Effector memory CD8-positive, alpha-beta T cell (primary cell): ENCODE measurements around the gene MARCKS.
"Not testable (repeated sequence)": the region's sequence is repeated elsewhere in the genome, so short reads cannot be mapped to it uniquely, and the experiment has no call there.

ENCODE experiments used
- ATAC-seq: fragments of 150-1000 bp; cut with Tn5 transposase; replicated peaks from 2 replicates; pipeline ENCODE4 v1.10.0; 2021; ENCODE audit warnings: mild to moderate bottlenecking, moderate library complexity
- DNase-seq, 3 experiments: peaks; one replicate each; pipeline ENCODE4 v3.0.0; 2021
- H3K27ac Mint-ChIP-seq, 2 donors: one replicate each; pipeline ENCODE4 v1.8.0; 2022; ENCODE audit warnings: mild to moderate bottlenecking in 2 of 2, mixed read lengths in 2 of 2, moderate library complexity in 2 of 2
- H3K27me3 Mint-ChIP-seq, 2 donors: one replicate each; pipeline ENCODE4 v1.8.0; 2022; ENCODE audit warnings: mixed read lengths in 2 of 2
- H3K36me3 Mint-ChIP-seq: one replicate; pipeline ENCODE4 v1.8.0; 2022; ENCODE audit warnings: mild to moderate bottlenecking, moderate library complexity, mixed read lengths; ENCODE audit not compliant: insufficient read depth
- H3K4me1 Mint-ChIP-seq, 2 donors: one replicate each; pipeline ENCODE4 v1.8.0; 2022; ENCODE audit warnings: low read depth in 2 of 2, mixed read lengths in 2 of 2
- H3K4me3 Mint-ChIP-seq, 2 donors: one replicate each; pipeline ENCODE4 v1.8.0; 2022; ENCODE audit warnings: mild to moderate bottlenecking in 2 of 2, mixed read lengths in 2 of 2, moderate library complexity in 2 of 2
- H3K9me3 Mint-ChIP-seq, 2 donors: one replicate each; pipeline ENCODE4 v1.8.0; 2022; ENCODE audit warnings: mixed read lengths in 2 of 2

The MARCKS gene

GRCh38 chr6:113908801-113909200, 51.7 kb downstream of the MARCKS start:
- H3K36me3 Mint-ChIP-seq: no peaks in the 10 kb centered on the region
- H3K4me1 Mint-ChIP-seq: no peaks in the 10 kb centered on the region
- H3K27me3 Mint-ChIP-seq: peaks cover 17 to 19% of the 10 kb centered on the region in 2 donors
- ATAC-seq (no peak), DNase-seq (no peak)
- no peak overlapping the region for H3K27ac Mint-ChIP-seq
- H3K4me3 Mint-ChIP-seq: no peak overlapping the region
- no peaks in the 10 kb centered on the region for H3K9me3 Mint-ChIP-seq

DNA sequence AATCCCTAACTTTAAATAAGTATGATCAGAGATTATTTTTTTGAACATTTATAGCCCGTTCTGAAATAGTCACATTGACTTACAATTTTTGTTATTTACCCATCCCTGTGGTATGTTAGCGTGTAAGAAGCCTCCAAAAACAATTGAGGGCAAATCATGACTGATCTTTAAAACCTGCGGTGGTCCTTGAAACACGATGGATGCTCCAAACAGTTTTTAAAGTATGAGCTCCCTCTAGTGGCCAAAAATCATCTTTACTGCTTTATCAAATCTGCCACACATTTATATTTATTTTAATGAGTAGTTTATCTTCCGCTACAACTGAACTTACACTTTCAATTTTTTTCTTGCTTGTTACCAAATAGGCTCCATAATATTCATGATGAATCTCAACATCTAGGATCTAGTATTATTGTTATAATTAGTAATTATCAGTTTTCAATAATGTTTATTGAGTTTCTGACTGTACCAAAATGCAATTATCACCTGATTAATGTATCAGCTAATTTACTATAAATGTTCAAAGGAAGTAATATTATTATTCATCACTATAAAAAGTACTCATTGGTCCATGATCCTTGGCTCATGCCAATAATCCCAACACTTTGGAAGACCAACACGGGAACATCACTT, 52.2 kb downstream of the MARCKS start:
- ATAC-seq: no peak
- DNase-seq: peak; percentile 11 to 16 (median 15)

DNA sequence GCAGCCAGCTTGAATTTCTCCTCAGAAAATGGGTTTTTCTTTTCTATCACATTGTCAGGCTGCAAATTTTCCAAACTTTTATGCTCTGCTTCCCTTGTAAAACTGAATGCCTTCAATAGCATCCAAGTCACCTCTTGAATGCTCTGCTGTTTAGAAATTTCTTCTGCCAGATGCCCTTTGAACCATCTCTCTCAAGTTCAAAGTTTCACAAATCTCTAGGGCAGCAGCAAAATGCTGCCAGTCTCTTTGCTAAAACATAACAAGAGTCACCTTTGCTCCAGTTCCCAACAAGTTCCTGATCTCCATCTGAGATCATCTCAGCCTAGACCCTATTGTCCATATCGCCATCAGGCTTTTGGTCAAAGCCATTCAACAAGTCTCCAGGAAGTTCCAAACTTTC, 53.1 kb downstream of the MARCKS start:
- ATAC-seq, H3K4me3 Mint-ChIP-seq, H3K36me3 Mint-ChIP-seq, H3K4me1 Mint-ChIP-seq, H3K27ac Mint-ChIP-seq, DNase-seq, H3K9me3 Mint-ChIP-seq: not testable (repeated sequence)
- peaks cover 11 to 14% of the 10 kb centered on the region in 2 donors for H3K27me3 Mint-ChIP-seq

More for the DNA sequence above, 52.2 kb downstream of the MARCKS start:
- Mint-ChIP-seq H3K36me3 (no peaks in the 10 kb centered on the region), H3K27ac (no peak overlapping the region), H3K27me3 (peaks cover 17% of the 10 kb centered on the region in 2 donors), H3K4me3 (no peak overlapping the region), H3K4me1 (no peaks in the 10 kb centered on the region), H3K9me3 (no peaks in the 10 kb centered on the region)
